ENCODE results near the gene SLC28A1. TPM values are rescaled to one million over a fixed set of nuclear protein-coding genes. Genes with fewer than 3 reads are reported as not detected.

SLC28A1 gene
- total RNA-seq, 1 experiment from 2014 or later: 0.17 TPM

- intact Hi-C loops (cut with micrococcal nuclease; ENCODE audit: unreplicated experiment): loop anchor here (1.0 kb wide), 2 partner anchors 18 to 53 kb away; no protein-coding TSS in a partner anchor
- H3K4me1 Mint-ChIP-seq (ENCODE audit: low read depth, unreplicated experiment): peaks cover 64% of the 10 kb centered on the region
- no peak for DNase-seq
- BruUV-seq (replicated peaks): TSS peak; percentile 38
- CTCF ChIA-PET: no interaction called here
- no peaks in the 10 kb centered on the region for H3K9me3 Mint-ChIP-seq (ENCODE audit: low read depth, unreplicated experiment)
- no peak for TF ChIP-seq CTCF (IDR thresholded peaks at IDR 0.05; ENCODE audit: unreplicated experiment)
- H3K27me3 Mint-ChIP-seq (ENCODE audit: unreplicated experiment): no peaks in the 10 kb centered on the region
- H3K27ac Mint-ChIP-seq (ENCODE audit: unreplicated experiment): peak overlapping the region; percentile 94
- H3K36me3 Mint-ChIP-seq (ENCODE audit: insufficient read depth, unreplicated experiment): peaks cover 24% of the 10 kb centered on the region
- H3K4me3 Mint-ChIP-seq (ENCODE audit: low read depth, unreplicated experiment): no peak overlapping the region
These were observed 24.8 kb upstream of the SLC28A1 start for GRCh38 chr15:84859651-84860050.

- no peak for DNase-seq
- Mint-ChIP-seq H3K36me3 (ENCODE audit: insufficient read depth, unreplicated experiment) (peaks cover 24% of the 10 kb centered on the region), H3K4me3 (ENCODE audit: low read depth, unreplicated experiment) (no peak overlapping the region), H3K9me3 (ENCODE audit: low read depth, unreplicated experiment) (no peaks in the 10 kb centered on the region), H3K27me3 (ENCODE audit: unreplicated experiment) (no peaks in the 10 kb centered on the region), H3K27ac (ENCODE audit: unreplicated experiment) (no peak overlapping the region), H3K4me1 (ENCODE audit: low read depth, unreplicated experiment) (peaks cover 50% of the 10 kb centered on the region)
- TF ChIP-seq CTCF (IDR thresholded peaks at IDR 0.05; ENCODE audit: unreplicated experiment): no peak
- no TSS peak for BruUV-seq (replicated peaks)
- CTCF ChIA-PET: interaction anchor here (1.0 kb wide), 1 partner anchor 10 kb away, joined by 4 read pairs; no protein-coding TSS in a partner anchor
- intact Hi-C loops (cut with micrococcal nuclease; ENCODE audit: unreplicated experiment): no loop called here
These were observed 22.7 kb upstream of the SLC28A1 start for GRCh38 chr15:84861781-84862180.

GRCh38 chr15:84862214-84862975 is 22.1 kb upstream of the SLC28A1 start:
- CTCF ChIA-PET: no interaction called here
- no peak for DNase-seq
- Mint-ChIP-seq H3K4me3 (ENCODE audit: low read depth, unreplicated experiment) (no peak overlapping the region), H3K36me3 (ENCODE audit: insufficient read depth, unreplicated experiment) (peaks cover 24% of the 10 kb centered on the region), H3K9me3 (ENCODE audit: low read depth, unreplicated experiment) (no peaks in the 10 kb centered on the region), H3K27me3 (ENCODE audit: unreplicated experiment) (no peaks in the 10 kb centered on the region), H3K27ac (ENCODE audit: unreplicated experiment) (no peak overlapping the region), H3K4me1 (ENCODE audit: low read depth, unreplicated experiment) (peaks cover 45% of the 10 kb centered on the region)
- no TSS peak for BruUV-seq (replicated peaks)
- intact Hi-C loops (cut with micrococcal nuclease; ENCODE audit: unreplicated experiment): no loop called here
- no peak for TF ChIP-seq CTCF (IDR thresholded peaks at IDR 0.05; ENCODE audit: unreplicated experiment)

- no peaks in the 10 kb centered on the region for H3K27me3 Mint-ChIP-seq (ENCODE audit: unreplicated experiment)
- no TSS peak for BruUV-seq (replicated peaks)
- peaks cover 14% of the 10 kb centered on the region for H3K36me3 Mint-ChIP-seq (ENCODE audit: insufficient read depth, unreplicated experiment)
- H3K4me3 Mint-ChIP-seq (ENCODE audit: low read depth, unreplicated experiment): no peak overlapping the region
- no peak for TF ChIP-seq CTCF (IDR thresholded peaks at IDR 0.05; ENCODE audit: unreplicated experiment)
- intact Hi-C loops (cut with micrococcal nuclease; ENCODE audit: unreplicated experiment): no loop called here
- H3K9me3 Mint-ChIP-seq (ENCODE audit: low read depth, unreplicated experiment): no peaks in the 10 kb centered on the region
- CTCF ChIA-PET: no interaction called here
- no peak overlapping the region for H3K27ac Mint-ChIP-seq (ENCODE audit: unreplicated experiment)
- H3K4me1 Mint-ChIP-seq (ENCODE audit: low read depth, unreplicated experiment): peaks cover 34% of the 10 kb centered on the region
- no peak for DNase-seq
These were observed 20.7 kb upstream of the SLC28A1 start for GRCh38 chr15:84863565-84864443.

Measured in Calu3 (cell line).